GM18502 (cell line): ENCODE measurements around the gene RASA4.
"Not testable (repeated sequence)": the region's sequence is repeated elsewhere in the genome, so short reads cannot be mapped to it uniquely, and the experiment has no call there.

Source experiments
- ATAC-seq: cut with Tn5 transposase; IDR thresholded peaks from one replicate; pipeline ENCODE4 v1.9.1; 2021; ENCODE audit warnings: mild to moderate bottlenecking; ENCODE audit not compliant: unreplicated experiment, poor library complexity

The RASA4 gene

GRCh38 chr7:102545288-102545687 lies 71.3 kb downstream of the RASA4 start:
- not testable (repeated sequence) for ATAC-seq

DNA sequence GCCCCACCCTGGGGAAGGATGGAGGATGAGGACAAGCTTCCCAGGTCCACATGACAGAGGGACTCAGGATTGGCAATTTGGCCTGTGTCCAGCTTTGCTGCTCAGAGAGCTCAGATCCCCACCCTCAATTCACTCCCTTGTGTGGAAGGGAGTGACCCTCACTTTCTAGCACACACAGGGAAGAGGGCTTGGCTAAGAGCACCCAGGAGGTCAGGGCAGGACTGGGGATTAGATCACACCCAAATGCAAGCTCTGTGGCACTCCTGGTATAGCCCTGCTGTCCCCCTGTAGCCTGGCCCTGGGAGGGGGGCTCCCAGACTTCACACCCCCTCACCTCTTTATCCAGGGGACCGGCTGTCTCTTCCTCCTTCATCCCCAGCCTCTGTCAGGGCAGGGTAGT lies 72.2 kb downstream of the RASA4 start:
- ATAC-seq: not testable (repeated sequence)

DNA sequence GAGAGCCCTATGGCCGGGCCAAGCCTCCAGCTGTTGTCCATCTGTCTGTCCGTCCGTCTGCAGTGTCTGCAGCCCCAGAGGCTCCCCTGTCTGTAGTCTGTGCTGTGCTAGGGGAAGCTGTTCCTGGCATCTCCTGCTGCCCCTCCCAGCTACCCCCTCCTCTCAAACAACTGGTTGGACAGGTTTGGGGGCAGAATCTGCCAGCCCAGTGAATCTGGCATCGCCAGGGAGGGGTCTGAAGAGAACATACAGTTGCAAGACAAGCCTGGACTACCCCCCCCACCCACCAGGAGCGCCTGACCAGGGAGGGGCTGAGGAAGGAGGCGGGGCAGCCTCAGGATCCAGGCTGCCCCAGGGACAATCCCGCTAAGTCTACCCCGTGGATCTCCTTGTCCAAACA lies 73.0 kb downstream of the RASA4 start, which contains the start of gene UPK3BL2:
TSS of gene UPK3BL2 (minus strand) at position 101 of the 400 bp plus-strand sequence. CDS start at position 41, 60 bp downstream.
- not testable (repeated sequence) for ATAC-seq

DNA sequence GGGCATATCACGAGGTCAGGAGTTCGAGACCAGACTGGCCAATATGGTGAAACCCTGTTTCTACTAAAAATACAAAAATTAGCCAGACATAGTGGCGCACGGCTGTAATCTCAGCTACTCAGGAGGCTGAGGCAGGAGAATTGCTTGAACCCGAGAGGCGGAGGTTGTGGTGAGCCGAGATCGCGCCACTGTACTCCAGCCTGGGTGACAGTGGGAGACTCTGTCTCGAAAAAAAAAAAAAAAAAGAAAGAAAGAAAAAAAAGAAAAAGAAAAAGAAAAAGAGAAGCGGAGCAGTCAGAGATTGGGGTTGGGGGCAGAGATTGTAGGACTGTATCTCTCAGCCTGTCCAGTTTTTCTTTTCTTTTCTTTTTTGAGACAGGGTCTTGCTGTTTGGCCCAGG lies 73.8 kb downstream of the RASA4 start:
- not testable (repeated sequence) for ATAC-seq

DNA sequence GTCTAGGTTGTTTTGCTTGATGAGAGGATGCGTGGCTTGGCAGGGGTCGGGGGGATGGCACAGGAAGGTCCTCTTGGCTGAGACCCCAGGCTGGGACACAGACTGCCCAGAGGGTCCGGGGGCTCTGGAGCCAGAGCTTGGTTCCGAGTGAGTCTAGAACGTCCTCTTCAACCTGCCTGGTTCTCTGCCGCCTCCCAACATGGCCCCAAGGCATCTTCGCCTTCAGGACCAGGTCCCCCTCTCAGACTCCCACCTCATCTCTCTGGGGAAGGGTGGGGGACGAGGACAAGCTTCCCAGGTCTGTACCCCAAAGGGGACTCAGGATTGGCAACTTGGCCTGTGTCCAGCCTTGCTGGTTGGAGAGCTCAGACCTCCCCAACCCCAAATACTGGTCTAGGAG lies 74.5 kb downstream of the RASA4 start:
- not testable (repeated sequence) for ATAC-seq

DNA sequence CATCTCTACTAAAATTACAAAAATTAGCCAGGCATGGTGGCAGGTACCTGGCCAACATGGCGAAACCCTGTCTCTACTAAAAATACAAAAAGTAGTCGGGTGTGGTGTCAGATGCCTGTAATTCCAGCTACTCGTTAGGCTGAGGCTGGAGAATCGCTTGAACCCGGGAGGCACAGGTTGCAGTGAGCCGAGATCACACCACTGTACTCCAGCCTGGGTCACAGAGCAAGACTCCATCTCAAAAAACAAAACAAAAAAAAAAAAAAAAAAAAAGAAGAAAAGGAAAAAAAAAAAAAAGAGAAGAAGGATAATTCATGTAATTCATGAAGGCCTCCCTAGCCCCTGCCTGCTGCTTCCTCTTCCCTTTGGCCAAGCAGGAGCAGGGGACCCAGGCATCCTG lies 76.0 kb downstream of the RASA4 start:
- ATAC-seq: not testable (repeated sequence)

- ATAC-seq: not testable (repeated sequence)
Observed at GRCh38 chr7:102535062-102535615, 81.4 kb downstream of the RASA4 start.

DNA sequence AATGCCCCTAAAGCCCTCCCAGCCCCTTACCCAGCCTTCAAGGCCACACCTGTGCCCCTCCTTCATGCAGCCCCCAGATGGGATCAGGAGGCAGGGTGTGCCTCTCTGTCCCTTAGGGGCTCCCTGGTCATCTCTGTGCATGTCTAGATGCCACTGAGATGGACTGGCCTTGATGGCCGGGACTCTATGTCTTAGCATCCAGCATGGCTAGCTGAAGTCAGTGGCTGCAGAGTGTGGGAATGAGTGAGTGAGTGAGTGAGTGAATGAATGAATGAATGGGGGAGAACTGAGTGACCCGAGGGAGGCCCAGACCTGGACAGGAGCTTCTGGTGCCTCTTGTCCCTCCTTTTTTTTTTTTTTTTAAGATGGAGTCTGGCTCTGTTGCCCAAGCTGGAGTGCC lies 84.4 kb downstream of the RASA4 start:
- not testable (repeated sequence) for ATAC-seq

- ATAC-seq: not testable (repeated sequence)
Observed at GRCh38 chr7:102531583-102531982, 85.0 kb downstream of the RASA4 start.

DNA sequence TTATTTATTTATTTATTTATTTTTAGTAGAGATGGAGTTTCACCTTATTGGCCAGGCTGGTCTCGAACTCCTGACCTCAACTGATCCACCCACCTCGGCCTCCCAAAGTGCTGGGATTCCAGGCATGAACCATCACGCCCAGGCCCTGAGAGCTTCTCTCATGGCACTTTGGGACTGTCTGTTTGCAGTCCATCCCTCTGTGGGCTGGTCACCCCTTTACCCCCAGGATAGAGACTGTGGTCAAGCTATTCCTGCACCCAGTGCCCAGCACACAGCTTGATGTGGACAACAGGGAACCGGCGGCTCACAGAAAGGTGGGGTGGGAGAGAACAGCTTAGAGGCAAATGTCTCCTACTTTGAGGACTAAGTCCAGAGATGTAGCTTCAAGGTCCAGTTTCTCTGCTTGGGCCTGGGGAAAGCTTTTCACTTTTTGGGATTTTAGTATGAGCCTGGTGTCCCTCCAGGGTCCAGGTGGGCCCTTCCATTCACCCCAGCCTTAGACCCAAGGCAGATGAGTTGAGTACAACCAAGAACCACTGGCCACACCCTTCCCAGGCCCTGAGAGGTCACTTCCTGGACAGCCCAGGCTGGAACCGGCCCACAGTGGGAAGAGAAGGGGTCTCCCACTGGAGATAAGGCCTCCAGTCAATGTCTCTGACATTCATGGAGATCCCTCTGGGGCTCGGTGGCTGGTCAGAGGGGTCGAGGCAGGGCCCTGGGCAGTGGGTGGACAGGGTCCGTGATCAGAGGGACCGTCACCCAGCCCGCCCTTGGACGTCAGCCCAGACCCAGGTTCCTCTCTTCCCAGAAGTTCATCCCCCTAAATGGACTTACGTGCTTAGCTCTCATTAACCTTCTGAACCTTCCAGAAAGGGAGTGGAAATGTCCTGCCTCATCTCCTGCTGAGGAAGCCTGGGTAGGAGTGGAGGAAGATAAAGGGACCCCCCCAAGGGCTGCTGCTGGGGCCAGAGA lies 88.4 kb downstream of the RASA4 start:
- ATAC-seq: not testable (repeated sequence)

DNA sequence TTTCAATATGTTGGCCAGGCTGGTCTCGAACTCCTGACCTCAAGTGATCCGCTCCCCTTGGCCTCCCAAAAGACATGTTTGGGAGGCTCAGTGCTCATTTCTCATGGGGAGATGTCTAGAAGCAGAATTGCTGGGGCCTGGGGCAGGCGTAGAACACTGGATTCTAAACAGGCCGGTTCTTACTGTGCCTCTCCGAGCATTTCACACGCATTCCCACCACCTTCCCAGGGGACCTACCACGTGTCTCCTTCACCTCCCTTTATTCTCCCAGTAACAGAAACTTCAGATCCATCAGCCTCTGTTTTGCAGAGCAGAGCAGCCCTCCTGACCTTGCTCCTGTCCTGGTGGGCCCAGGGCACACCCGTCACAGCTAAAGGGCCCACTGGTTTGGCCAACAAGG lies 89.4 kb downstream of the RASA4 start:
- not testable (repeated sequence) for ATAC-seq

GRCh38 chr7:102524803-102525202 lies 91.8 kb downstream of the RASA4 start:
- ATAC-seq: not testable (repeated sequence)
